HG03095 (cell line): ENCODE measurements around the gene NFIX.

Experiments used
- ATAC-seq: cut with Tn5 transposase; IDR thresholded peaks from one replicate; pipeline ENCODE4 v1.9.1; 2021; ENCODE audit warnings: moderate library complexity; ENCODE audit not compliant: unreplicated experiment

Gene NFIX

GRCh38 chr19:13053238-13053637, 58.0 kb downstream of the NFIX start:
- ATAC-seq, result no peak

- ATAC-seq, result no peak
These were observed 58.7 kb downstream of the NFIX start for GRCh38 chr19:13053761-13054625.

GRCh38 chr19:13054626-13055212, 59.4 kb downstream of the NFIX start:
- no peak for ATAC-seq

DNA sequence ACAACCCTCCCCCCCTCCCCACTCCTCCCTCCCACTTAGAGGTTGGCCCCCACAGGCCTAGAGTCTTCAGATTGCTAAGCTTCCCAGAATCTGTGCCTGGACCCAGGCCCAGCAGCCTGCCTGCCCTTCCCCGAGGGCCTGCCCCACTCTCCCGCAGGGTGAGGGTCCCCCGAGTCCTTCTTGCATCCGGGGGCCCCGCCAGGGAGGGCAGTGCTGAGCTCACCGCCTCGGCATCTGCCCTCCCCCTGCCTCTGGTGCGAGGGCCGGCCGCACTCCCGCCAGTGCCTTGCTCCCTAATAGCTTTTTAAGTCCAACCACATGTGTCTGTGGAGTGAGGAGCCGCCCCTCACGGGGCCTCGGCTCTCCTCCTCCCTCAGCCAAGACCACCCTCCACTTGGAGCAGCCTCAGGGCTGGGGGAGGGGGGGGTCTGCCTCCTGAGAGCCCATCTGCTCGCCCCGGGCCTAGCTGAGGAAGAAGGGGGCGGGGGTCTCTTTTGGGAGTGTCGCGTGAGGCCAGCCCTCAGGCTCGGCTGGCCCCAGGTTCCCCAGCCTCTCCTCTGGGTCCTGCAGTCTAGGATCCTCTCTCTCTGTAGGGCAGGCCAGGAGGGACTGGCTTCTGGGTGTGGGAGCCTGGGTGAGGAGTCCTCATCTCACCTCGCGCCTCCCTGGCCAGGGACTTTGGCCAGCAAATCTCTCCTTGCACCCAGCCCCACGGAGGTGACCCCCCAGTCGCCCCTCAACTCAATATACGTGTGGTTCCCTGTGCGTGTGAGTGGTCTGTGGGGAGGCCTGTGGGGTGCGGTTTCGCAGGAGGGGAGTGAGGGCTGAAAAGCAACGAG, 60.2 kb downstream of the NFIX start:
- no peak for ATAC-seq

DNA sequence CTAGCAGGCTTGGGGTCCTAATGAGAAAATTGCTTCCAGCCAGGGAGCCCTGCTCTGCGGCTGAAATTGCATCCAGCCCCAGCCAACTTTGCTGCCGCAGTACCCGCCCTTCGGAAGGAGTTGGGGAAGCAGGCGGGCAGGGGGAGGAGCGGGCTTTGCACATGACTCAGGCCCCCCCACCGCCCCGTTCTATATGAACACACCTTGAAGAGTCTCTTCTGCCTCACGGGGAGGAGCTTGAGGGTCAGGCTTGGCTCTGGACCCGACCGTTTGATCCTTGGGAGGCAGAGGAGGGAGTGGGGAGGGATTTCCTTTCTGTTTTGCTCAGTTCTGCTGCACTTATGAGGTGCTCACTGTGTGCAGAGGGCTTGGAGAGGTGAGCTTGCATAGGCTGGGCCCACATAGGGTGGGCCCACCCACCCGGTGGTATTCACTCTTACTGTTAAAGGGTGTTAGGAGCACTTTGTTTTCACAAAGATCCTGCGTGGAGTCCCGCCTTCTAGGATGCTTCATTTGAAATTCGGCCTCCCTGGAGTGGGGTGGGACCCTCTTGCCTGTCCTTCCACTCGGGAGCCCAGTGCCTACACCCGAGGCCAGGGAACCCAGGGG, 60.9 kb downstream of the NFIX start:
- ATAC-seq, result no peak

DNA sequence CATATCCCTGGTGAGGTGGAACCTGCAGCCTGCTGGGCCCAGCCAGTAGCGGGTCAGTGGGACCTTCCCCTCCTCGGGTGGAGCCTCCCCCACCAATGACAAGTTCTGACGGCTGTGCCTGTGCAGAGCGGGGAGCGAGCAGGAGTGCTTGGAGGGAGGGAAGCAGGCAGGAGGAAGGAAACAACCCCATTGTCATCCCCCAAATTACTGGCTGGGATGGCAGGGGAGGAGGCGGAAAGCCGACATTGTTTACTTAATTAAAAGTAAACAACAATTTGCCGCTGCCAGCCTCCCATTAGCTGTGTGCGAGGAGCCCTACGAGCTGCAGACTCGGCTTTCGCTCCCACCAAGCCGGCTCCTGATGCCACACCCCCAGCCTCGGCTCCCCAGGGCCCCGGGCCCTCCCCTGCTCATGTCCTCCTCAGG, 61.9 kb downstream of the NFIX start:
- ATAC-seq, result no peak

DNA sequence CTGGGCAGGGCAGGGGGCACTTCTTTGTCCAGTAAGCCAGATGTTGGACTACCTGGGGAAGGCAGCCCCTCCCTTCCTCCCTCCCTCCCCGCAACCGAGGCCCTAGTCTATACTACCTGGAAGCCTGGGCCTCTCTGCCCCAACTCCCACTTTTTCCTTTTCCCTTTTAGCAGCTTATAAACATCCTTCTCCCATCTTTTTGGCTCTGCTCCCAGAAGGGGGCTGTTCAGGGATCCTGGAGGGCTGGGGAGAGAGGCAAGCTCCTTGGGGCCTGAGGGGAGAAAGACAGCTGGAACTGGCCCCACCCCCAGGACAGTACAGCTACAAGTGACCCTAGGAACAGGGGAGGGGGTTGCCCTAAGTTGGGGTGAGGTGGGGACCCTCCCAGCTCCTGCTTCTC, 62.5 kb downstream of the NFIX start:
- ATAC-seq, result no peak

GRCh38 chr19:13058951-13059660, 63.8 kb downstream of the NFIX start:
- no peak for ATAC-seq

GRCh38 chr19:13060233-13060963, 65.1 kb downstream of the NFIX start:
- no peak for ATAC-seq

- ATAC-seq, result no peak
These were observed 66.0 kb downstream of the NFIX start for GRCh38 chr19:13060964-13061927.

DNA sequence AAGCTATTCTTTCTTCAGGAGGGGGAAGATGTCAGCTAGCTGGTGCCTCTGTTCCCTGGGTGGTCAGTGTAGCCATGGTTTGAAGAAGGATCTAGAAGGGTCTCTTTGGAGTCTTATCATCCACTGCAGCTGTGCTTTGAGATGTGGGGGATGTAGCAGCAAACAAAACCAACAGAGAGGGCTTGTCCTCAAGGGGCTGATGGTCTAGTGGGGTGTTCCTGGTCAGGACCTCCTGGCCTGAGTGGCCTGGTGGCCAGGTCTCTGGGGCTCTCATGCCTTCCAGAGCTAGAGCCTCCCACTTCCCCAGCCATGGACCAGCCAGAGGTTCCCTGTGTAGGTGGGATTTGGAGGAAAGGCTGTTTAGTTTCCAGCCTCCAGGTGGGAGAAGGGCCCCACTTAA, 67.0 kb downstream of the NFIX start:
- ATAC-seq, result no peak

GRCh38 chr19:13063461-13064091, 68.3 kb downstream of the NFIX start:
- no peak for ATAC-seq

DNA sequence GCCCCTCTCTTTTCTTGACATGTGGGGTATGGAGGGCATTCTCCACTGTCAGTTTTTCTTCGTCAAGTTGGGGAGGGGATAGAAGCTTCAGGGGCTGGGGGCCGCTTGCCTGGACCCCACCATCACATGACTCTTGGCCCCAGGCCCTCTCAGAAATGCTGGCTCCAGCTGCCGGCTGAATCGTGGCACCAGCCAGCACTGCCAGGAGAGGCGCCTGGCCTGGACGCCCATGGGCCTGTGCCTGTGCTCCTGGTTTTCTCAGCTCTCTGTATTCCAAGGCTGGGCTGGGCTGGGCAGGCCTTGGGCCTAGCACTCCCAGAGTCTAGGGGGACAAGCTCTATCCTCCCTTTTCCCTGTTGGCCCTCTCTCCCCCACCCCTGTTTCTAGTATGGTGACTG, 68.8 kb downstream of the NFIX start:
- no peak for ATAC-seq

DNA sequence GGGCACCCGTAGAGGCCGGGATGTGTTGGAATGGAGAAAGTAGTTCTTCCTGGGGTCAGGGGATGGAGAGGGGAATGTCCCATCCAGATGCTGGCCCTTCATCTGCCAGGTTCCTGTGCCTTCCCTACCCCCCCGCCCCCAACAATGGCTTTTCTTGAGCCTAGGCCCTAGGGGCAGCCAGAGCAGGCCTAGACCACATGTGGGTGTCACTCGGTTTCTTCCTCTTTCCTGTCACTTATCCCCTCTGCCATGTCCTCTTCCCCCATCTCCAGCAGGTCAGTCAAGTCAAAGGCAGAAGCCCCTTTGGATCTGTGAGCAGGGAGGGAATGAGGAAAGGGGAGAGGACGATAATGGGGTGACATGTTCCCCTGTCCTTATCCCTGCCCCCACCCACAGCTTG, 71.0 kb downstream of the NFIX start:
- no peak for ATAC-seq

DNA sequence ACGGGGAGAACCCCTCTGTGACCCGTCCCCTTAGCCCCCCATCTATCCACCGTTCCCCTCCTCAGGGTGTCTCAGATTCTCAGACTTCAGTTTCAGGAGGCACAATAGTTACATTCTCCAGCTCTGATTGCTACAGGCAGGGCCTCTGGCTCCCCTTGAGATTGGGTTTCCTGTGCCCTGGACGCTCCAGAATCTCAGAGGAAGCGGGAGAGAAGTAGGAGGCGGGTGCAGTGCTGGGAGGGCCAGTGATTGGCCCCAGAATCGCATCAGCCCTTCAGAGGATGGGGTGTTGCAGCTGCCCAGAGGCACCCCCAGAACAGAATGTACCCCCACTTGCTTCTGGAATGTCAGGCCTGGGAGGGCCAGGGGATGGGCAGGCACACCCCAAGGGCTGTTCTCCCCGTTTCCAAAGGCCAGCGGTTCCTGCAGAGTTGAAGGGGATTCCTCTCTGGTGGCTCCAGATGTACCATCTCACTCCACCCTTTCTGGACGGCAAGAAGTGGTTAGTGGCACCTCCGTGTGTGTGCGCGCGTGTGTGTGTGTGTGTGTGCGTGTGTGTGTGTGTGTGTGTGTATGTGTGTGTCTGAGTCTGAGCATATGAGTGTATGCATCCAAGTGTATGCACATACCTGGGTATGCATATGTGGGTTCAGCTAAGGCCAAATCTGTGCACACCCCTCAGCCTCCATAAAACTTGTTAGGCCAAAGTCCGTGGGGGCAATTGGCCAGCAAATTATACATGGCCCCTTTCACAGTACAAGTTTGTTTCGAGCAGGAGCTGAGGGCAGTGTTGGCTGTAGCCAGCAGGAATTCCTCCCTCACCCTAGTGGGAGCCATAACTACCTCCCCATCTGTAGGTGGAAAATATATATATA, 71.9 kb downstream of the NFIX start:
- ATAC-seq, result no peak

GRCh38 chr19:13068085-13068846, 73.0 kb downstream of the NFIX start:
- ATAC-seq, result no peak
